Cardiac muscle cell (in vitro differentiated cells and primary cell): ENCODE measurements around the gene CNOT11. TPM values are rescaled to one million over a fixed set of nuclear protein-coding genes. Genes with fewer than 3 reads are reported as not detected.

Experiments used
- DNase-seq, 2 donors: peaks; one replicate each; pipeline versions ENCODE4 v3.0.0 to v3.0.0-alpha.2; 2010 to 2017; ENCODE audit warnings: low read depth in 1 of 2, low spot score in 1 of 2
- H3K27ac ChIP-seq: fragments of 200-600 bp; sonication (generic); 2 replicates; pipeline ENCODE4 v1.5.1; 2016
- H3K27me3 ChIP-seq: fragments of 200-600 bp; sonication (generic); 2 replicates; pipeline ENCODE4 v1.6.0; 2016; ENCODE audit warnings: control low read depth
- H3K36me3 ChIP-seq: fragments of 200-600 bp; sonication (generic); 2 replicates; pipeline ENCODE4 v1.5.1; 2016; ENCODE audit warnings: control low read depth
- H3K4me1 ChIP-seq: fragments of 200-600 bp; sonication (generic); 2 replicates; pipeline ENCODE4 v1.8.1; 2017; ENCODE audit warnings: low read depth, mild to moderate bottlenecking, mixed run types
- H3K4me3 ChIP-seq: fragments of 200-600 bp; sonication (generic); 2 replicates; pipeline ENCODE4 v1.5.1; 2016; ENCODE audit warnings: mild to moderate bottlenecking
- H3K9me3 ChIP-seq: fragments of 200-600 bp; sonication (generic); 2 replicates; pipeline ENCODE4 v1.5.1; 2017; ENCODE audit warnings: low read depth, mild to moderate bottlenecking, control low read depth
- CTCF ChIP-seq: IDR thresholded peaks from 2 replicates; pipeline ENCODE4 v1.5.1; 2012; ENCODE audit warnings: low read depth, mild to moderate bottlenecking, low read length
- polyA plus RNA-seq: library from polyadenylated mRNA; unstranded; fragments of >200 nt; fragmentation: Nextera tagmentation; extraction: Ambion mirVana; gene quantifications from 2 replicates; pipeline ENCODE4 v1.2.1, GENCODE V29; 2016
- total RNA-seq: library from RNA; depleted of rRNA; stranded (reverse); fragments of >200 nt; gene quantifications from 2 replicates; pipeline ENCODE4 v1.2.3, GENCODE V29; 2016

CNOT11 gene
- total and polyA plus RNA-seq, 2 experiments from 2014 or later = 51.4 to 78.0 TPM

- Histone ChIP-seq H3K27ac (no peak overlapping the region), H3K4me1 (peaks cover 10% of the 10 kb centered on the region), H3K27me3 (no peaks in the 10 kb centered on the region), H3K36me3 (peaks cover 13% of the 10 kb centered on the region), H3K4me3 (no peak overlapping the region), H3K9me3 (no peaks in the 10 kb centered on the region)
- DNase-seq = peak in 1 of 2 donors; percentile 27
- no peak for TF ChIP-seq CTCF
Measured at GRCh38 chr2:101255501-101255900, 2.8 kb downstream of the CNOT11 start.

DNA sequence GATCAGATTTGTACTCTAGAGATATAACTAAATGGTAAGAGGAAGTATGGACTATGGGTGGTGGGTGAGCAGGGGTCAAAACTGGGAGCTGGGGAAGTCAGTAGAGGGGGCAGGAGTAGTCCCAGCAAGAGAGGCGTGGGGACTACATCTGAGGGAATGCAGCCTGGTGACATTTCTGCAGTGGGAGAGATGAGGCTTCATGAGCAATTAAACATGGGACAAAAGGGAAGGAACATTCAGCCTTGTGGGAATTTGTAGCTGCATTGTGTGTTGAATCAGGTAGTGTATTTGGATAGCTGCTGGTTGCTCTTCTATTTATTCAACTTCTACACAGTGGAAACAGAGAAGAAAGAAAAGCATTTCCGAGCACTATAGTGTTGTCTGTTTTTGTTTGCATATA is 3.6 kb downstream of the CNOT11 start:
- H3K27me3 ChIP-seq = no peaks in the 10 kb centered on the region
- H3K27ac ChIP-seq = no peak overlapping the region
- DNase-seq = no peak
- H3K36me3 ChIP-seq = peaks cover 13% of the 10 kb centered on the region
- no peak overlapping the region for H3K4me3 ChIP-seq
- no peaks in the 10 kb centered on the region for H3K9me3 ChIP-seq
- no peak for TF ChIP-seq CTCF
- peaks cover 10% of the 10 kb centered on the region for H3K4me1 ChIP-seq

DNA sequence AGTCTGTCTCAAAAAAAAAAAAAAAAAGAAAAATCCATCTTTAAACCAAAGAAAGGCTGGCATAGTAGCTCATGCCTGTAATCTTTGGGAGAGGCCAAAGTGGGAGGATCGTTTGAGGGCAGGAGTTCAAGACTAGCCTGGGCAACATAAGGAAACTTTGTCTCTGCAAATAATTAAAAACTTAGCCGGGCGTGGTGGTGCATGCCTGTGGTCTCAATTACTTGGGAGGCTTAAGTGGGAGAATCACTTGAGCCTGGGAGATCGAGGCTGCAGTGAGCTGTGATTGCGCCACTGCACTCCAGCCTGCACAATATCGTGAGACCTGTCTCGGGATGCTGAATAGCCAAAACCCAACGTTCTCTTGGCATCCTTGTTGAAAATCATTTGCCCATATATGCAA is 6.1 kb downstream of the CNOT11 start:
- Histone ChIP-seq H3K27me3 (no peaks in the 10 kb centered on the region), H3K4me3 (no peak overlapping the region), H3K9me3 (no peaks in the 10 kb centered on the region), H3K36me3 (peaks cover 19% of the 10 kb centered on the region), H3K27ac (no peak overlapping the region), H3K4me1 (peaks cover 8% of the 10 kb centered on the region)
- DNase-seq = no peak
- no peak for TF ChIP-seq CTCF

DNA sequence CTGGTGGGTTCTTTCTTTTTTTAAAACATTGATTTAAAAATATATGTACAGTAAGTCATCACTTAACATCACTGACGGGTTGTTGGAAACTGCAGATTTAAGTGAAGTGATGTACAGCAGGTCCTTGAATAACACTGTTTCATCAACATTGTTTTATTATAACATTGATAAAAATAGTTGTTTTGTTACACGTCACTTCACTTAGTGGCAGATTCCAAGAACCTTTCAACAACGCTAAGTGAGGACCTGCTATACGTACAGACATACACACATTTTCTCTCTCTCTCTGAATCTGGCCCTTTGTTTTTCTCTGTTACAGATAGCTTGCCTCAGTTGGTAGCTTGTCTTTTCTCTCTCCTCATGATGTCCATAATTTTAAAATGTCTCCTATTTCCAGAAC is 9.5 kb downstream of the CNOT11 start:
- peaks cover 34% of the 10 kb centered on the region for H3K36me3 ChIP-seq

DNA sequence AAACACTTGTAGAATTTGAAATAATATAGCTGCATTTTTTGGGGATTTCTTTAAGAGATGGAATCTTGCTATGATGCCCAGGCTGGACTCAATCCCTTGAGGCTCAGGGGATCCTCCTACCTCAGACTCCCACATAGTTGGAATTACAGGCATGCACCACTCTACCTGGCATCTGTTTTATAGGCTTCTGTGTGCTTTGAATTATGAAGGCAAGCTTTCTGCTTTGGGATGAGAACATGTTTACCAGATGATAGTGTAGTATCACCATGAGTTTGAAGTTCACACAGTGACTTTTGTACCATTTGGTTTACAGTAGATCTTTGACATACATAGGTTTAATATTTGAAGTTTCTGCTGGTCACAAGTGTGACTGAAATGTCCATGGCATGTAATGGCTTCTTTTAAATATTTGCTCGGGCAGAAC is 10.7 kb downstream of the CNOT11 start:
- TF ChIP-seq CTCF = no peak
- peaks cover 38% of the 10 kb centered on the region for H3K36me3 ChIP-seq
- H3K27me3 ChIP-seq = no peaks in the 10 kb centered on the region
- peaks cover 9% of the 10 kb centered on the region for H3K4me1 ChIP-seq
- no peak for DNase-seq
- H3K9me3 ChIP-seq = no peaks in the 10 kb centered on the region
- no peak overlapping the region for H3K4me3 ChIP-seq
- H3K27ac ChIP-seq = no peak overlapping the region

More for the DNA sequence above, 9.5 kb downstream of the CNOT11 start:
- Histone ChIP-seq H3K27ac (peak overlapping the region; percentile 49), H3K9me3 (no peaks in the 10 kb centered on the region), H3K4me1 (peaks cover 9% of the 10 kb centered on the region), H3K27me3 (no peaks in the 10 kb centered on the region), H3K4me3 (no peak overlapping the region)
- TF ChIP-seq CTCF = no peak
- no peak for DNase-seq
